ENCODE measurements around the gene IRAK2. TPM values are rescaled to one million over a fixed set of nuclear protein-coding genes. Genes with fewer than 3 reads are reported as not detected.

IRAK2 gene
- total and polyA plus RNA-seq, 2 donors (not counting 1 experiment from before 2014, with no cell fraction given): 1.5 to 6.6 TPM

DNA sequence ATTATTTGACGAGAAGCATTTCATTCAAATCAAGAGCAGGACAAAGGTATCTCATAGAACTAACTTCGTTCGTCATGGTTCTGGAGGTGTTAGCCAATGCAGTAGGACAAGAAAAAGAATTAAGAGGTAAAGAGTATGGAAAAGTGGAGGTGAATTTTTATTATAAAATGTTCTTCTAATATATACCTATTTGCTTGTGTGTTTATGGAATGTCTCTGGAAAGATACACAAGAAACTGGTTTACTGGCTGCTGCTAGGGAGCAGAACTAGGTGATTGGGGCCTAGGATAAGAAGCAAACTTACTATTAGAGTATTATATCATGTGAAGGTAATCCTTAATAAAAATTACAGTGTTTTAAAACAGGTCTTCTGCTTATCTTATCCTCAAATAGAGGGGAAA, 52.6 kb downstream of the IRAK2 start:
- H3K36me3 ChIP-seq (ENCODE audit: control insufficient read depth, insufficient read depth, low read length): peaks cover 2% of the 10 kb centered on the region
- H3K4me2 ChIP-seq (ENCODE audit: extremely low read depth, insufficient read depth, low read length): no peak overlapping the region
- H3K4me3 ChIP-seq (replicated peaks in 1 of 4; ENCODE audit: control extremely low read depth in 1 of 4, insufficient read depth in 1 of 4, low read depth in 3 of 4, low read length in 4 of 4): no peak overlapping the region
- H3K27ac ChIP-seq (ENCODE audit: insufficient read depth, low read length): no peak overlapping the region
- H3K4me1 ChIP-seq (ENCODE audit: control insufficient read depth, extremely low read depth, insufficient read depth, low read length): peaks cover 6% of the 10 kb centered on the region
- H2AFZ ChIP-seq (ENCODE audit: low read length): no peak overlapping the region
- H4K20me1 ChIP-seq (ENCODE audit: control insufficient read depth, extremely low read depth, insufficient read depth, low read length): no peaks in the 10 kb centered on the region
- TF ChIP-seq, protein P1, sequence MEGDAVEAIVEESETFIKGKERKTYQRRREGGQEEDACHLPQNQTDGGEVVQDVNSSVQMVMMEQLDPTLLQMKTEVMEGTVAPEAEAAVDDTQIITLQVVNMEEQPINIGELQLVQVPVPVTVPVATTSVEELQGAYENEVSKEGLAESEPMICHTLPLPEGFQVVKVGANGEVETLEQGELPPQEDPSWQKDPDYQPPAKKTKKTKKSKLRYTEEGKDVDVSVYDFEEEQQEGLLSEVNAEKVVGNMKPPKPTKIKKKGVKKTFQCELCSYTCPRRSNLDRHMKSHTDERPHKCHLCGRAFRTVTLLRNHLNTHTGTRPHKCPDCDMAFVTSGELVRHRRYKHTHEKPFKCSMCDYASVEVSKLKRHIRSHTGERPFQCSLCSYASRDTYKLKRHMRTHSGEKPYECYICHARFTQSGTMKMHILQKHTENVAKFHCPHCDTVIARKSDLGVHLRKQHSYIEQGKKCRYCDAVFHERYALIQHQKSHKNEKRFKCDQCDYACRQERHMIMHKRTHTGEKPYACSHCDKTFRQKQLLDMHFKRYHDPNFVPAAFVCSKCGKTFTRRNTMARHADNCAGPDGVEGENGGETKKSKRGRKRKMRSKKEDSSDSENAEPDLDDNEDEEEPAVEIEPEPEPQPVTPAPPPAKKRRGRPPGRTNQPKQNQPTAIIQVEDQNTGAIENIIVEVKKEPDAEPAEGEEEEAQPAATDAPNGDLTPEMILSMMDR (conservative IDR thresholded peaks at IDR 0.05 in 1 of 2, IDR thresholded peaks at IDR 0.05 in 1 of 2; ENCODE audit: low read depth in 1 of 2, low read length in 2 of 2): no peak
- TF ChIP-seq EZH2 (IDR thresholded peaks at IDR 0.05; ENCODE audit: low read length, missing control alignments): no peak
- H3K27me3 ChIP-seq (ENCODE audit: control insufficient read depth, insufficient read depth, low read length): no peaks in the 10 kb centered on the region
- no peaks in the 10 kb centered on the region for H3K79me2 ChIP-seq (ENCODE audit: control insufficient read depth, insufficient read depth, low read length)
- no peak for DNase-seq (ENCODE audit: low read depth in 2 of 2)
- H3K9ac ChIP-seq (ENCODE audit: insufficient read depth, low read length): no peak overlapping the region
- H3K9me3 ChIP-seq (ENCODE audit: control insufficient read depth, insufficient read depth, low read depth, low read length): no peaks in the 10 kb centered on the region

DNA sequence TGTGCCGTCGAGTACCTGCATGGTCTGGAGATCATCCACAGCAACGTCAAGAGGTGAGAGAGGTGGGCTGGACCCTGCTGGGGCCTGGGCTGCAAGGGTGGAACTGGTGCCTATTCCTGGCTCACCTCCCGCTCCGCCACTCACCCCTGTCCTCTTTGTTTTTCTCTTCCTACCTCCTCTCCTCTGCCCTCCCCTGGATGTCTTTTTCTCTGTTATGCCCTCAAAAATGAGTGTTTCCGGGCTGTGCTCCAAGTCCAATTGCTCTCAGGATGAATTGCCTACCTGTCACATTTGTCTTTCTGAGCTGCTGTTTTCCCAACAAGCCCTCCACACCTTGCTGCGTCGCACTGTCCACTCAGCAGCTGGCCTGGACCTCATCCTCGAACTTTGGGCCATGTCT, 55.0 kb downstream of the IRAK2 start:
- no peak overlapping the region for H3K4me3 ChIP-seq (replicated peaks in 1 of 4; ENCODE audit: control extremely low read depth in 1 of 4, insufficient read depth in 1 of 4, low read depth in 3 of 4, low read length in 4 of 4)
- no peak for DNase-seq (ENCODE audit: low read depth in 2 of 2)
- H3K9me3 ChIP-seq (ENCODE audit: control insufficient read depth, insufficient read depth, low read depth, low read length): no peaks in the 10 kb centered on the region
- no peak for TF ChIP-seq EZH2 (IDR thresholded peaks at IDR 0.05; ENCODE audit: low read length, missing control alignments)
- TF ChIP-seq, protein P1 (conservative IDR thresholded peaks at IDR 0.05 in 1 of 2, IDR thresholded peaks at IDR 0.05 in 1 of 2; ENCODE audit: low read depth in 1 of 2, low read length in 2 of 2): no peak
- H4K20me1 ChIP-seq (ENCODE audit: control insufficient read depth, extremely low read depth, insufficient read depth, low read length): no peaks in the 10 kb centered on the region
- H3K27ac ChIP-seq (ENCODE audit: insufficient read depth, low read length): no peak overlapping the region
- peaks cover 7% of the 10 kb centered on the region for H3K4me1 ChIP-seq (ENCODE audit: control insufficient read depth, extremely low read depth, insufficient read depth, low read length)
- H3K4me2 ChIP-seq (ENCODE audit: extremely low read depth, insufficient read depth, low read length): no peak overlapping the region
- H3K36me3 ChIP-seq (ENCODE audit: control insufficient read depth, insufficient read depth, low read length): peaks cover 5% of the 10 kb centered on the region
- H3K9ac ChIP-seq (ENCODE audit: insufficient read depth, low read length): no peak overlapping the region
- H3K79me2 ChIP-seq (ENCODE audit: control insufficient read depth, insufficient read depth, low read length): no peaks in the 10 kb centered on the region
- H3K27me3 ChIP-seq (ENCODE audit: control insufficient read depth, insufficient read depth, low read length): no peaks in the 10 kb centered on the region
- H2AFZ ChIP-seq (ENCODE audit: low read length): no peak overlapping the region

DNA sequence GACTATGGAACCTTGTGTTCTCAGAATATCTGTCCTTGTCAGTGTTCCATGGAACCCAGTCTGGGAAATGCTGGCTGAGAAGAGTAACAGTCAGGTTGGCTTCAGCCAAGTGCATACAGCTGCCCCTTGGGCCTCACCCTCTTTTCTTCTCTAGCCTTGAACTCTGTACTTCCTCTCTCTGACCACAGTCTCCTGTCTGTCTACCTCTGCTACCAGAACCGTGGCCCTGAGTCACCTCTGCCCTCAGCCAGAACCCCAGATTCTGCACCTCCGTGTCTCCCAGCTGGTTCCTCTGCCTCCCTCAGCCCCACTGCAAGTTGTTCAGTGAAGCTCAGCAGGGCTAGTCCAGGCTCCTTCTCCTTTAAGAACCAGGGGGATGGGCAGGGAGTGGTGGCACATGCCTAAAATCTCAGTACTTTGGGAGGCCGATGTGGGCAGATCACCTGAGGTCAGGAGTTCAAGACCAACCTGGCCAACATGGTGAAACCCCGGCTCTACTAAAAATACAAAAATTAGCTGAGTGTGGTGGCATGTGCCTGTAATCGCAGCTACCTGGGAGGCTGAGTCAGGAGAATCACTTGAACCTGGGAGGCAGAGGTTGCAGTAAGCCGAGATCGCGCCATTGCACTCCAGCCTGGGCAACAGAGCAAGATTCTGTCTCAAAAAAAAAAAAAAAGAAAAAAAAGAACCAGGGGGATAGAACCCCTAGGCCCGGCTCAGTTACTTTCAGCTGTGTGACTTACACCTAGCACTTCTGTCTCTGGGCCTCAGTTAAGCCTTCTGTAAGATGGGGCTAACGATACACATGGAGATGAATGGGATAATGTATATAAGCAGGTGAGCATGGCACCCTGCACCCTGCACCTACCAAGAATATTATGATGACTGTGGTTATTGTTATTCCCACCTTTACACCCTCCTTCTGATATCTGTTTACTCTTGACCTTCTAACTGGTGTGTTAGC, 59.2 kb downstream of the IRAK2 start:
- Histone ChIP-seq H4K20me1 (ENCODE audit: control insufficient read depth, extremely low read depth, insufficient read depth, low read length) (no peaks in the 10 kb centered on the region), H3K79me2 (ENCODE audit: control insufficient read depth, insufficient read depth, low read length) (no peaks in the 10 kb centered on the region), H3K27ac (ENCODE audit: insufficient read depth, low read length) (no peak overlapping the region), H3K9ac (ENCODE audit: insufficient read depth, low read length) (no peak overlapping the region), H3K4me1 (ENCODE audit: control insufficient read depth, extremely low read depth, insufficient read depth, low read length) (peaks cover 7% of the 10 kb centered on the region), H2AFZ (ENCODE audit: low read length) (no peak overlapping the region), H3K4me3 (replicated peaks in 1 of 4; ENCODE audit: control extremely low read depth in 1 of 4, insufficient read depth in 1 of 4, low read depth in 3 of 4, low read length in 4 of 4) (no peak overlapping the region), H3K4me2 (ENCODE audit: extremely low read depth, insufficient read depth, low read length) (no peak overlapping the region), H3K9me3 (ENCODE audit: control insufficient read depth, insufficient read depth, low read depth, low read length) (no peaks in the 10 kb centered on the region), H3K36me3 (ENCODE audit: control insufficient read depth, insufficient read depth, low read length) (peaks cover 5% of the 10 kb centered on the region), H3K27me3 (ENCODE audit: control insufficient read depth, insufficient read depth, low read length) (no peaks in the 10 kb centered on the region)
- DNase-seq (ENCODE audit: low read depth in 2 of 2): no peak
- TF ChIP-seq EZH2 (IDR thresholded peaks at IDR 0.05; ENCODE audit: low read length, missing control alignments): no peak
- TF ChIP-seq, protein P1 (conservative IDR thresholded peaks at IDR 0.05 in 1 of 2, IDR thresholded peaks at IDR 0.05 in 1 of 2; ENCODE audit: low read depth in 1 of 2, low read length in 2 of 2): no peak

All from fibroblast of lung (primary cell).